SK-N-SH treated with all-trans-retinoic acid at 6 μM for 48 hours (cell line): ENCODE data around the gene FAXDC2.
"Not testable (repeated sequence)": the region's sequence is repeated elsewhere in the genome, so short reads cannot be mapped to it uniquely, and the experiment has no call there.

Experiments
- ATAC-seq: fragments of 200-7000 bp; cut with Tn5 transposase; 3 replicates; pipeline ENCODE4 v1.9.1; 2020; ENCODE audit warnings: mild to moderate bottlenecking, moderate library complexity
- BACH2 ChIP-seq: fragments of 250-450 bp; sonication (Bioruptor Pico); IDR thresholded peaks from 2 replicates; pipeline ENCODE4 v1.9.0; 2021; ENCODE audit warnings: mild to moderate bottlenecking, borderline replicate concordance
- CREB5 ChIP-seq: fragments of 250-450 bp; sonication (Bioruptor Pico); IDR thresholded peaks from 2 replicates; pipeline ENCODE4 v1.5.1; 2020; ENCODE audit warnings: low read depth, mild to moderate bottlenecking, moderate library complexity
- CSDC2 ChIP-seq: fragments of 250-450 bp; sonication (Bioruptor Pico); IDR thresholded peaks from 2 replicates; pipeline ENCODE4 v1.5.0; 2020; ENCODE audit warnings: mild to moderate bottlenecking, moderate library complexity
- CSRNP3 ChIP-seq: fragments of 250-450 bp; sonication (Bioruptor Pico); IDR thresholded peaks from 2 replicates; pipeline ENCODE4 v1.5.1; 2021; ENCODE audit warnings: mild to moderate bottlenecking, moderate library complexity
- GLIS3 ChIP-seq: fragments of 250-450 bp; sonication (Bioruptor Pico); IDR thresholded peaks from 2 replicates; pipeline ENCODE4 v1.5.0; 2020; ENCODE audit warnings: mild to moderate bottlenecking, moderate library complexity
- ISL1 ChIP-seq: fragments of 250-450 bp; sonication (Bioruptor Pico); IDR thresholded peaks from 2 replicates; pipeline ENCODE4 v2.1.2; 2022; ENCODE audit warnings: mild to moderate bottlenecking, moderate library complexity
- OSR1 ChIP-seq: fragments of 250-450 bp; sonication (Bioruptor Pico); IDR thresholded peaks from 2 replicates; pipeline ENCODE4 v1.8.0; 2022; ENCODE audit warnings: moderate library complexity, mild to moderate bottlenecking, inconsistent platforms
- PPARA ChIP-seq: fragments of 250-450 bp; sonication (Bioruptor Pico); IDR thresholded peaks from 2 replicates; pipeline ENCODE4 v1.5.0; 2020; ENCODE audit warnings: mild to moderate bottlenecking, borderline replicate concordance
- RARB ChIP-seq: fragments of 250-450 bp; sonication (Bioruptor Pico); IDR thresholded peaks from 2 replicates; pipeline ENCODE4 v1.8.0; 2021; ENCODE audit warnings: mild to moderate bottlenecking, moderate library complexity
- SNAI2 ChIP-seq: fragments of 250-450 bp; sonication (Bioruptor Pico); IDR thresholded peaks from 2 replicates; pipeline ENCODE4 v1.5.0; 2020; ENCODE audit warnings: mild to moderate bottlenecking, moderate library complexity
- TOX ChIP-seq: fragments of 250-450 bp; sonication (Bioruptor Pico); IDR thresholded peaks from 2 replicates; pipeline ENCODE4 v1.8.0; 2021; ENCODE audit warnings: mild to moderate bottlenecking, moderate library complexity, borderline replicate concordance
- ZC3H10 ChIP-seq: fragments of 250-450 bp; sonication (Bioruptor Pico); IDR thresholded peaks from 2 replicates; pipeline ENCODE4 v1.5.1; 2021; ENCODE audit warnings: mild to moderate bottlenecking, moderate library complexity
- ZFP3 ChIP-seq: fragments of 250-450 bp; sonication (Bioruptor Pico); IDR thresholded peaks from 2 replicates; pipeline ENCODE4 v1.5.0; 2020; ENCODE audit warnings: mild to moderate bottlenecking, moderate library complexity
- ZFP30 ChIP-seq: fragments of 450-650 bp; formaldehyde crosslinking; IDR thresholded peaks from 2 replicates; pipeline ENCODE4 v1.5.0; 2022; ENCODE audit warnings: mild to moderate bottlenecking, moderate library complexity
- ZNF565 ChIP-seq: fragments of 450-650 bp; formaldehyde crosslinking; conservative IDR thresholded peaks from 2 replicates; pipeline ENCODE4 v1.5.0; 2020; ENCODE audit warnings: low read depth, mild to moderate bottlenecking, moderate library complexity
- ZNF70 ChIP-seq: fragments of 450-650 bp; formaldehyde crosslinking; IDR thresholded peaks from 2 replicates; pipeline ENCODE4 v1.5.0; 2020; ENCODE audit warnings: mild to moderate bottlenecking, moderate library complexity
- ZNF8 ChIP-seq: fragments of 450-650 bp; formaldehyde crosslinking; IDR thresholded peaks from 2 replicates; pipeline ENCODE4 v1.5.0; 2020; ENCODE audit warnings: mild to moderate bottlenecking, moderate library complexity
- TF ChIP-seq, protein P1 (sequence below): fragments of 250-450 bp; sonication (Bioruptor Pico); IDR thresholded peaks from 2 replicates; pipeline ENCODE4 v1.8.0; 2020; ENCODE audit warnings: mild to moderate bottlenecking, moderate library complexity, borderline replicate concordance

The FAXDC2 gene

DNA sequence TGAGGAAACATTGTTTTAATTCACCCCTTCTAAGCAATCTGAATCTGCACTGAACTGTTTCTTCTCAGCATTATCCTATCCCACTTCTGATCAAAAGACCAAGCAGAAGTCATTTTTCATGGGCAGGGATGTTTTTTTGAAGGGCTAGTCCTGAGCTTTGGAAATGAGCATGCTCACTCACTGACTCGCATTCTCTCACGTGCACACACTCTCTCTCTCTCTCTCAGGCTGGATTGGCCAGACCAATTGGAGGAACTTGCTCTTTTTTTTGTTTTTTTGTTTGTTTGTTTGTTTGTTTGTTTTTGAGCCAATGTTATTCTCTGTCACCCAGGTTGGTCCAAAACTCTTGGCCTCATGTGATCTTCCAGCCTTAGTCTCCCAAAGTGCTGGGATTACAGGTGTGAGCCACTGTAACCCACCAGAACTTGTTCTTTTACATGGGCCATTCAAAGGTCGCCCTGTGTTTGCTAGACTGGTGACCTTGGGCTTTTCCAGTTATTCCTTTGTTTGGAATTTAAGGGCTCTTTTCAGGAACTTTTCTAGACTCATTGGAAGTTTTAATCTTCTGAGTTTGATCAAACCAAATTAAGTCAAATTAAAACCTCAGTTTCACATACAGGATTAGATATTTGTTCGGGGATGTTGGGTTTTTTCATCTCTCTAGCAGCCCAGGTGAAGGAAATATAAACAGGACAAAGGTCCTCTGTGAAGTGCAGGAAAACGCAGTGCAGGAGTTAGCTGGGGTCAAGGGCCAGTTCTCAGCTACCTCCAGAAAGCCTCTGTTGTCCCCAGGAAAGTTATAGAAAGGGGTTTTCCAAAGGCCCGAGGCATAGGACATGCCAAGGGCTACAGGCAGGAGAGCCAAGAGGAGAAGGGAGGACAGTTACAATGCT is 13.1 kb downstream of the FAXDC2 start:
- TF ChIP-seq CSDC2 (no peak), GLIS3 (CRISPR knock-in tag) (no peak), OSR1 (CRISPR knock-in tag) (no peak), ZNF70 (no peak), PPARA (CRISPR knock-in tag) (no peak), ISL1 (no peak), TOX (no peak), ZFP3 (no peak), ZNF8 (CRISPR knock-in tag) (no peak), BACH2 (CRISPR knock-in tag) (no peak), ZFP30 (CRISPR knock-in tag) (no peak), SNAI2 (no peak)
- TF ChIP-seq, protein P1, sequence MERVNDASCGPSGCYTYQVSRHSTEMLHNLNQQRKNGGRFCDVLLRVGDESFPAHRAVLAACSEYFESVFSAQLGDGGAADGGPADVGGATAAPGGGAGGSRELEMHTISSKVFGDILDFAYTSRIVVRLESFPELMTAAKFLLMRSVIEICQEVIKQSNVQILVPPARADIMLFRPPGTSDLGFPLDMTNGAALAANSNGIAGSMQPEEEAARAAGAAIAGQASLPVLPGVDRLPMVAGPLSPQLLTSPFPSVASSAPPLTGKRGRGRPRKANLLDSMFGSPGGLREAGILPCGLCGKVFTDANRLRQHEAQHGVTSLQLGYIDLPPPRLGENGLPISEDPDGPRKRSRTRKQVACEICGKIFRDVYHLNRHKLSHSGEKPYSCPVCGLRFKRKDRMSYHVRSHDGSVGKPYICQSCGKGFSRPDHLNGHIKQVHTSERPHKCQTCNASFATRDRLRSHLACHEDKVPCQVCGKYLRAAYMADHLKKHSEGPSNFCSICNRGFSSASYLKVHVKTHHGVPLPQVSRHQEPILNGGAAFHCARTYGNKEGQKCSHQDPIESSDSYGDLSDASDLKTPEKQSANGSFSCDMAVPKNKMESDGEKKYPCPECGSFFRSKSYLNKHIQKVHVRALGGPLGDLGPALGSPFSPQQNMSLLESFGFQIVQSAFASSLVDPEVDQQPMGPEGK = no peak
- no peak for ATAC-seq

DNA sequence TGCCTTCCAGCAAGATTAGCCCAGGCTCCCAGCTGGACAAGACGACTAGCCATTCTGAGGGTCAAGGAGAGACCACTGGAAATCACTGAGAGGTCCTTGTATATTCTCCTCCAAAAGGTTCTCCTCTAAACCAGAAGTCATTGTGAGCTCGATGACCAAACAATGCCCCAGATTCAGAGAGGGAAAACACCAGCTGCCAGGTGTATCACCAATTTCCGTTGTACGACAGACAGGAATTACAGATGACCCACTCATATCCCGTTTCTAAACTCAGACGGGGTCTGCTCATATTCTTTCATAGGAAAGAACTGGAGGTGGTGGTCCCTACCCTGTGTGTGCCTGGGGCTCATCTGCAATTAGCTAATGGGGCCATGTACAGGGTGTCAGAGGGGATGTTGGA is 14.2 kb downstream of the FAXDC2 start:
- ATAC-seq = no peak
- no peak for TF ChIP-seq PPARA (CRISPR knock-in tag)
- no peak for TF ChIP-seq OSR1 (CRISPR knock-in tag)

- ATAC-seq = peak; percentile 11; the same call in 2 of the 3 replicates
Observed at GRCh38 chr5:154835701-154836052, 14.7 kb downstream of the FAXDC2 start.

DNA sequence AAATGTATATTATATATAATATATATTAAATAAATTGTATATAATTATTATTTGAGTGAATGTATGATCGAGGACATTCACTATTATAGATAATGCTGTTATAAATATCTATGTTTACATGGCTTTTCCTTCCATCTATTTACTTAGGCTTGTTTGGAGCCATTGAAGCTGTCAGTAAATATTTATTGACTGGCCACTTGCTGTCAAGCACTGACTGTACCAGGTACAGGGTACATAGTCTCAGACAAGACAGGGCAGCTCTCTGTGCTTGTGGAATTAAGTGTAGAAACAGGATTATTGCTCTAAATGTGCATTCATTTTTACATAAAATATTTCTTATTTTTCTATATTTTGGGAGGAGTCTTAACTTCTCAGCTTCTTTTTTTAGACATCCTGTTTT is 16.4 kb downstream of the FAXDC2 start:
- no peak for TF ChIP-seq RARB
- no peak for TF ChIP-seq ZFP30 (CRISPR knock-in tag)
- no peak for TF ChIP-seq CSRNP3 (CRISPR knock-in tag)
- no peak for TF ChIP-seq ZNF565
- no peak for ATAC-seq

GRCh38 chr5:154832804-154833203 is 17.6 kb downstream of the FAXDC2 start:
- ATAC-seq = not testable (repeated sequence)

DNA sequence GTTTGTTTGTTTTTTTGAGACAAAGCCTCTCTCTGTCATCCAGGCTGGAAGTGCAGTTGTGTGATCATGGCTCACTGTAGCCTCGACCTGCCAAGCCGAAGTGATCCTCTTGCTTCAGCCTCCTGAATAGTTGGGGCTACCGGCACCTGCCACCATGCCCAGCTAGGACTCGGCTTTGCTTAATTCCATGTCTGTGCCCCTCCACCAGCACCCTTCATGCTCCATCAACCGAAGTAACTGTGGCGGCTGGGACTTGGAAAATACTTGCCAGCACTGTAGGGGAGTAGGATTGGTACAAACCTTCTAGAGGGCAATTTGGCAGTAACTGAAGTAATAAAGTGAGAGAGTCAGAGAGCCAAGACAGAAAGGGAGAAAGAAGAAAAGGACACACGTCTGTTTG is 19.0 kb downstream of the FAXDC2 start:
- no peak for ATAC-seq
- no peak for TF ChIP-seq ZC3H10 (CRISPR knock-in tag)
- no peak for TF ChIP-seq GLIS3 (CRISPR knock-in tag)
- TF ChIP-seq, all 23 proteins: peak for 0

- no peak for ATAC-seq
- TF ChIP-seq BACH2 (CRISPR knock-in tag) = no peak
- TF ChIP-seq ZNF565 = no peak
- TF ChIP-seq ZNF70 = no peak
- no peak for TF ChIP-seq CSRNP3 (CRISPR knock-in tag)
- TF ChIP-seq RARB = no peak
- no peak for TF ChIP-seq GLIS3 (CRISPR knock-in tag)
- TF ChIP-seq CSDC2 = no peak
- no peak for TF ChIP-seq CREB5 (CRISPR knock-in tag)
- TF ChIP-seq ZFP30 (CRISPR knock-in tag) = no peak
- TF ChIP-seq, all 23 proteins: peak for 0
Observed at GRCh38 chr5:154830596-154830995, 19.8 kb downstream of the FAXDC2 start.
